Activated CD8-positive, alpha-beta T cell treated with anti-CD3 and anti-CD28 coated beads, Interleukin-2, amount 10 ng/mL, durations not matched to agents 7 days and 5 days (primary cell): ENCODE results near the gene CHIA. TPM values are rescaled to one million over a fixed set of nuclear protein-coding genes. Genes with fewer than 3 reads are reported as not detected.
"Not testable (repeated sequence)": the region's sequence is repeated elsewhere in the genome, so short reads cannot be mapped to it uniquely, and the experiment has no call there.

Source experiments
- ATAC-seq: fragments of 150-1000 bp; cut with Tn5 transposase; one replicate; pipeline ENCODE4 v1.10.0; 2021; ENCODE audit warnings: moderate library complexity
- CTCF ChIA-PET: fragments of 350-600 bp; sonication (Branson Sonifier 250); formaldehyde crosslinking; loops from one replicate; lab custom pipeline; 2021; ENCODE audit warnings: antibody characterized with exemption; lab: Charles Lee
- POLR2A ChIA-PET: fragments of 350-600 bp; sonication (Branson Sonifier 250); formaldehyde crosslinking; loops from one replicate; lab custom pipeline; 2021; ENCODE audit warnings: antibody characterized with exemption; lab: Charles Lee
- DNase-seq: peaks from one replicate; pipeline ENCODE4 v3.0.0-alpha.2; 2020
- H3K27ac Mint-ChIP-seq: one replicate; pipeline ENCODE4 v1.8.0; 2021; ENCODE audit warnings: mild to moderate bottlenecking, mixed read lengths
- H3K27me3 Mint-ChIP-seq: one replicate; pipeline ENCODE4 v1.8.0; 2021; ENCODE audit warnings: low read depth, mixed read lengths
- H3K36me3 Mint-ChIP-seq: one replicate; pipeline ENCODE4 v1.8.0; 2021; ENCODE audit warnings: low read depth, mixed read lengths
- H3K4me1 Mint-ChIP-seq: one replicate; pipeline ENCODE4 v1.8.0; 2021; ENCODE audit warnings: low read depth, mixed read lengths
- H3K4me3 Mint-ChIP-seq: one replicate; pipeline ENCODE4 v1.8.0; 2021; ENCODE audit warnings: mild to moderate bottlenecking, mixed read lengths
- H3K9me3 Mint-ChIP-seq: one replicate; pipeline ENCODE4 v1.8.0; 2022; ENCODE audit warnings: mixed read lengths; ENCODE audit not compliant: insufficient read depth
- total RNA-seq, 2 experiments: library from RNA; stranded (reverse); gene quantifications; one replicate each; pipeline ENCODE4 v1.2.3, GENCODE V29; 2021

CHIA gene
- total RNA-seq, 2 experiments from 2014 or later = not detected

GRCh38 chr1:111338849-111339248 is 48.2 kb downstream of the CHIA start:
- POLR2A ChIA-PET, H3K27me3 Mint-ChIP-seq, DNase-seq, CTCF ChIA-PET, H3K27ac Mint-ChIP-seq, H3K4me3 Mint-ChIP-seq, H3K9me3 Mint-ChIP-seq, H3K4me1 Mint-ChIP-seq, H3K36me3 Mint-ChIP-seq, ATAC-seq: not testable (repeated sequence)

GRCh38 chr1:111346089-111346885 is 55.6 kb downstream of the CHIA start:
- no peaks in the 10 kb centered on the region for H3K27me3 Mint-ChIP-seq
- H3K9me3 Mint-ChIP-seq = no peaks in the 10 kb centered on the region
- POLR2A ChIA-PET = interaction anchor here (1.2 kb wide), 1 partner anchor 148 kb away, joined by 3 read pairs; no protein-coding TSS in a partner anchor
- CTCF ChIA-PET = interaction anchor here (0.6 to 3.0 kb wide), 12 partner anchors 12 to 398 kb away, joined by 3 to 14 read pairs (median 3); no protein-coding TSS in a partner anchor
- H3K27ac Mint-ChIP-seq = peak overlapping the region; percentile 70
- no peaks in the 10 kb centered on the region for H3K36me3 Mint-ChIP-seq
- H3K4me1 Mint-ChIP-seq = peaks cover 20% of the 10 kb centered on the region
- ATAC-seq = peak; percentile 92
- DNase-seq = peak; percentile 84
- H3K4me3 Mint-ChIP-seq = peak overlapping the region; percentile 83

DNA sequence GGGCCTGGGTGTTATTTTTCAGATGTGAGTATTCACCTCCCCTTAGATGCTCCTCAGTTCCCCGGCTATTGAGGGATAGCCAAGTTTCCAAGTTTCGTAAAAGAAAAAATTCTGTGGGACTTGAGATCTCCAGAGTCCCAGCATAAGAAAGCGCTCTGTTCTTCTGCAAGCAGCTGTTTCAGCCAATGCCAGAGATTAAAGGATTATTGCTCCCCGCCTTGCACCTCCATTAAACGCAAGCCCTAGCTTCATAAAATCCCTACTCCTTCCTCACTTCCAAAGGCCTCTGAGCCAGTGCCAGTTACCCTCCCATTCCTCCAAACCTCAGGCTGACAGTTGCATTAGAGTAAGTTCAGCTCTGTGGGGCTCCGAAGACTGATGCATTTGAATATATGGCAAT is 56.4 kb downstream of the CHIA start:
- no peak for ATAC-seq
- Mint-ChIP-seq H3K4me3 (peak overlapping the region; percentile 83), H3K27ac (no peak overlapping the region), H3K27me3 (no peaks in the 10 kb centered on the region), H3K4me1 (peaks cover 20% of the 10 kb centered on the region), H3K36me3 (no peaks in the 10 kb centered on the region), H3K9me3 (no peaks in the 10 kb centered on the region)
- POLR2A ChIA-PET = interaction anchor here (0.5 to 0.6 kb wide), 2 partner anchors 67 to 147 kb away, joined by 3 read pairs; no protein-coding TSS in a partner anchor
- CTCF ChIA-PET = interaction anchor here (0.7 to 3.0 kb wide), 7 partner anchors 34 to 399 kb away, joined by 3 to 14 read pairs (median 3); no protein-coding TSS in a partner anchor
- no peak for DNase-seq

DNA sequence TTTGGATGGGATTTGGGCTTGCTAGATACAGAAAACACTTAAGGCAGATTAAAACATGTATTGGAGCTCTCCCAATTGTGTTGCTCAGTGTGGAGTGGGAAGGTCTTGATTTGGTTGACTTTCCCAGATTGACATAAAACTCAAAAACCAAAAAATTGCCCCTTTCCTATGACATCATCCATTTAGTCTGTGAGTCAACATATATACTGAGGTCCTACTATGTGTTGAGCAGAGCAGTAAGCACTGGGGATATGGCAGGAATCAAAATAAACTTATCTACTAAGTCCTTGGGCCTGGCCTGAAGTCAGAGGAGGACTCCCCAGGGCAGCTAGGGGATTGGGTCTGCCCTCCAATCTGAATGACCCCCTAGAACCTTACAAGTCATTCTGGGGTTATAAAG is 61.0 kb downstream of the CHIA start:
- peaks cover 18% of the 10 kb centered on the region for H3K4me1 Mint-ChIP-seq
- ATAC-seq (no peak), DNase-seq (no peak)
- CTCF ChIA-PET = no interaction called here
- H3K9me3 Mint-ChIP-seq = no peaks in the 10 kb centered on the region
- POLR2A ChIA-PET = no interaction called here
- no peak overlapping the region for H3K4me3 Mint-ChIP-seq
- no peak overlapping the region for H3K27ac Mint-ChIP-seq
- no peaks in the 10 kb centered on the region for H3K36me3 Mint-ChIP-seq
- H3K27me3 Mint-ChIP-seq = no peaks in the 10 kb centered on the region

DNA sequence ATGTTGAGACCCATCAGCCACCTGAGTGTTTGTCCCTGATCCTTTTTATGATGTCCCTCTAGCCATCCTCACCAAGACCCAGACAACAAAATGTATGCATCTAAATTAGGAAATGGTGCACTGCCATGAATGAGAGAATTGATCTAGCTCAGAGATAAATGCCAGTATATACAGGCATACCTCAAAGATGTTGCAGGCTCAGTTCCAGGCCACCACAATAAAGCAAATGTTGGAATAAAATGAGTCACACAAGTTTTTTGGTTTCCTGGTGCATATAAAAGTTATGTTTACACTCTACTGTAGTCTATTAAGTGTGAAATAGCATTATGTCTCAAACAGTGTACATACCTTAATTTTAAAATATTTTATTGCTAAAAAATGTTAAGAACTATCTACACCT is 63.9 kb downstream of the CHIA start:
- H3K36me3 Mint-ChIP-seq = no peaks in the 10 kb centered on the region
- no peak overlapping the region for H3K4me3 Mint-ChIP-seq
- no peak for DNase-seq
- H3K27me3 Mint-ChIP-seq = peaks cover 4% of the 10 kb centered on the region
- CTCF ChIA-PET = no interaction called here
- ATAC-seq = peak; percentile 44
- no peaks in the 10 kb centered on the region for H3K9me3 Mint-ChIP-seq
- POLR2A ChIA-PET = no interaction called here
- peaks cover 8% of the 10 kb centered on the region for H3K4me1 Mint-ChIP-seq
- H3K27ac Mint-ChIP-seq = no peak overlapping the region

- no peak for DNase-seq
- ChIA-PET CTCF (no interaction called here), POLR2A (no interaction called here)
- no peak overlapping the region for H3K27ac Mint-ChIP-seq
- ATAC-seq = no peak
- no peaks in the 10 kb centered on the region for H3K9me3 Mint-ChIP-seq
- H3K4me1 Mint-ChIP-seq = peaks cover 8% of the 10 kb centered on the region
- no peaks in the 10 kb centered on the region for H3K36me3 Mint-ChIP-seq
- H3K4me3 Mint-ChIP-seq = no peak overlapping the region
- H3K27me3 Mint-ChIP-seq = peaks cover 4% of the 10 kb centered on the region
Observed at GRCh38 chr1:111358964-111359363, 68.3 kb downstream of the CHIA start.

DNA sequence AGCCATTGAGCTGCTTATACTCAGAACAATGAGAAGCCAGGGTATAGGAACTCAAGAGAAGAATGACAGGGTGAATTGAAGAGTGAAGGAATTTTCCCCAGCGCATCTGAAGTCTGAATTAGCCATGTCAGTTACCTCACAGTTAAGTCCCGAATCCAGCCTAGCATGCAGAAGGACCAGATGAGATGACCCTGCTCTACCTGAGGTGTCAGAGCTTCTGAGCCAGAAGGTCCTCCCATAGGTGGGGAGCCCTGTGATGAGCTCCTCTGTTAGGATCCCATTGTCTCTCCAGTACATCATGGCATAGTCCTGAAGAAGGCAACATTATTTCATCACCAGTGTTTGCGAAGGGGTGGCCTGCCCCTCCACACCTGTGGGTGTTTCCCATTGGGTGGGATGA is 68.7 kb downstream of the CHIA start:
- Mint-ChIP-seq H3K36me3 (no peaks in the 10 kb centered on the region), H3K9me3 (no peaks in the 10 kb centered on the region), H3K27me3 (peaks cover 4% of the 10 kb centered on the region), H3K27ac (no peak overlapping the region), H3K4me3 (no peak overlapping the region), H3K4me1 (peaks cover 6% of the 10 kb centered on the region)
- ATAC-seq = no peak
- ChIA-PET CTCF (no interaction called here), POLR2A (no interaction called here)
- DNase-seq = no peak

GRCh38 chr1:111360257-111360656 is 69.6 kb downstream of the CHIA start:
- H3K4me3 Mint-ChIP-seq, H3K36me3 Mint-ChIP-seq, CTCF ChIA-PET, H3K4me1 Mint-ChIP-seq, DNase-seq, ATAC-seq, POLR2A ChIA-PET, H3K27ac Mint-ChIP-seq, H3K9me3 Mint-ChIP-seq, H3K27me3 Mint-ChIP-seq: not testable (repeated sequence)

DNA sequence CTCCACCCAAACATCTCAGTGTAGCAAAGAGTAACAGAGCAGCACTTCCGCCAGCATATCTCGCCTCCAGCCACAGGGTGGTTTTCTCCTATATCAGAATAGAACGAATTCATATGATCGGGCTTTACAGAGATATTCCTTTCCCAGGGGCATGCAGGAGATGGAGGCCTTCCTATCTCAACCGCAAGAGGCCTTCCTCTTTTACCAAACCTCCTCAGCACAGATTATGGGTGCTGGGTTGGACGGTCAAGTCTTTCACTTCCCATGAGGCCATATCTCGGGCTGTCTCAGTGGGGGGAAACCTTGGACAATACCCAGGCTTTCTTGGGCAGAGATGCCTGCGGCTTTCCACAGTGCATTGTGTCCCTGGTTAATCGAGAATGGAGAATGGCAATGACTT is 71.1 kb downstream of the CHIA start:
- POLR2A ChIA-PET = no interaction called here
- no peak overlapping the region for H3K27ac Mint-ChIP-seq
- H3K27me3 Mint-ChIP-seq = peaks cover 17% of the 10 kb centered on the region
- peaks cover 3% of the 10 kb centered on the region for H3K4me1 Mint-ChIP-seq
- no peaks in the 10 kb centered on the region for H3K36me3 Mint-ChIP-seq
- ATAC-seq (no peak), DNase-seq (no peak)
- CTCF ChIA-PET = no interaction called here
- H3K9me3 Mint-ChIP-seq = no peaks in the 10 kb centered on the region
- no peak overlapping the region for H3K4me3 Mint-ChIP-seq

DNA sequence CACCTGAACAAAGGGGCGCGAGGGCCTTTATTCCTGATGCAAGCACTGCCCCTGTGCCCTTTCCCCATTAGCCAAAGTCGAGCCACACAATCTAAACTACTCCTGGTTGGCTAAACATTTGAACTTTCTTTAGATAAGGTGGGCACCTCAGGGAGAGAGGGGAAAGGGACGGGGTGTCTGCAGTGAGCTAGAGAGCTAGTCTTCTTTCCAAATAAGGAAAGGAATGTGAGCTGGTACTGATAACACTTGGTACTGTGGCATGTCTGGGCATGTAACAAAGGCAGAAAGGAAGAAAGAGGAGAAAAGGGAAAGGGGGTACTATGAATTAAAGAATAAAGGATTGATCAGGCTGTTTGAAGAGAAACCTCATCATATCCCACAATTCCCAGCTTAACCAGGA is 74.0 kb downstream of the CHIA start:
- Mint-ChIP-seq H3K27me3 (peaks cover 26% of the 10 kb centered on the region), H3K4me1 (peaks cover 3% of the 10 kb centered on the region), H3K36me3 (no peaks in the 10 kb centered on the region), H3K4me3 (no peak overlapping the region), H3K9me3 (no peaks in the 10 kb centered on the region), H3K27ac (no peak overlapping the region)
- no peak for ATAC-seq
- ChIA-PET CTCF (interaction anchor here (0.6 to 1.0 kb wide), 2 partner anchors 15 to 143 kb away, joined by 3 read pairs; no protein-coding TSS in a partner anchor), POLR2A (no interaction called here)
- DNase-seq = no peak

DNA sequence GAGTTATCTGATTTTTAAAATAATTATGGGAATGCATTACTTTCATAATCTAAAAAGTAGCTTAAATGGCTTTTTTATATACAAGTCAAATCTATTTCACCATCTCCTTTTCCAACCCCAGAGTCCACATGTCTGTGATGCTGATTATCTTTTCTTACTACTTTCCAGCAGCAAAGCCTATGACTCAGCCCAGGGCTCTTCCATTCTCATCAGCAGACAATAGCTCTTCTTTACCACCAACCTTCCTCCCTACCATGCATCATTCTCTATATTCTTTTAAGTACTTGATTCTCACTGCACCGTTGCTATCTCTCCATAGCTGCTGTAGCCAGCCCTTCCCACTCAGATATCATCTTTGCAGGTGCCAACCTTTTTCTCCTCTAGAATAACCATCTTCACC is 75.6 kb downstream of the CHIA start:
- Mint-ChIP-seq H3K4me3 (no peak overlapping the region), H3K27me3 (peaks cover 29% of the 10 kb centered on the region), H3K36me3 (no peaks in the 10 kb centered on the region), H3K4me1 (peaks cover 3% of the 10 kb centered on the region), H3K9me3 (no peaks in the 10 kb centered on the region), H3K27ac (no peak overlapping the region)
- ATAC-seq = no peak
- CTCF ChIA-PET = interaction anchor here (0.9 kb wide), 1 partner anchor 34 kb away, joined by 6 read pairs; no protein-coding TSS in a partner anchor
- no peak for DNase-seq
- POLR2A ChIA-PET = no interaction called here

DNA sequence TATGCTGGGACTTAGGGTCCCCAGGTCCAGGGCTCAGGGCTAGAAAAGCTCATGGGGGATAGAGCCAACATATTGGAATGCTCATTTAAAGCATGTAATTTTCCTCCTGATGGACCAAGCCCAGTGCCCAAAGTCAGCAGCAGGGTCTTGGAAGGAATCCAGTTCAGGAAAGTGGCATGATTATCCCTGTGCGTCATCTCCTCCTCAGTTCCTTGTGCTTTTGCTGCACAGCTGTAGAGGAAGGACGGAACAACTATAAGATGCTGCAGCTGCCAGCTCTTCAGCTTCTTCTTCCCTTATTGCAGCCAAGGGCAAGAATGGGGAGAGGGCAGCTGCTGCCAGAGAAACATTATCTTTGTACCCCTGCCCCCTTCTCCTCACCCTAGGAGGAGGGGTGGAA is 78.5 kb downstream of the CHIA start:
- H3K27ac Mint-ChIP-seq = no peak overlapping the region

More for the DNA sequence above, 78.5 kb downstream of the CHIA start:
- DNase-seq = no peak
- no peaks in the 10 kb centered on the region for H3K36me3 Mint-ChIP-seq
- H3K4me3 Mint-ChIP-seq = no peak overlapping the region
- ATAC-seq = no peak
- ChIA-PET POLR2A (no interaction called here), CTCF (interaction anchor here (1.4 kb wide), 1 partner anchor 23 kb away, joined by 3 read pairs; no protein-coding TSS in a partner anchor)
- peaks cover 3% of the 10 kb centered on the region for H3K4me1 Mint-ChIP-seq
- H3K9me3 Mint-ChIP-seq = no peaks in the 10 kb centered on the region
- H3K27me3 Mint-ChIP-seq = peaks cover 33% of the 10 kb centered on the region
